Erythroblast (primary cell): ENCODE data around the gene FAM181A.

Source experiments
- DNase-seq, 2 experiments: peaks; one replicate each; lab custom pipeline; 2025; lab: John Stamatoyannopoulos, UW
- GATA1 ChIP-seq: IDR thresholded peaks from 2 replicates; pipeline ENCODE4 v1.6.1; 2011; ENCODE audit warnings: low read depth, mild to moderate bottlenecking, control low read depth, low read length, moderate library complexity
- POLR2A ChIP-seq: IDR thresholded peaks from 2 replicates; pipeline ENCODE4 v1.6.1; 2011; ENCODE audit warnings: mild to moderate bottlenecking, low read length

Gene FAM181A

GRCh38 chr14:93926873-93927799, at the start of gene FAM181A:
Gene FAM181A (plus strand): TSS chr14:93927344. CDS start chr14:93928286, 942 bp downstream.
- TF ChIP-seq POLR2A, result no peak
- no peak for TF ChIP-seq GATA1
- no peak for DNase-seq

- DNase-seq, result no peak
Measured at GRCh38 chr14:93878212-93878611, 48.9 kb upstream of the FAM181A start.

GRCh38 chr14:93878871-93879270, 48.3 kb upstream of the FAM181A start:
- TF ChIP-seq POLR2A (no peak), GATA1 (no peak)
- DNase-seq, result no peak

More at GRCh38 chr14:93878212-93878611, 48.9 kb upstream of the FAM181A start:
- TF ChIP-seq GATA1 (no peak), POLR2A (no peak)

GRCh38 chr14:93879362-93879983, 47.7 kb upstream of the FAM181A start:
- no peak for TF ChIP-seq GATA1
- no peak for DNase-seq

GRCh38 chr14:93880021-93880820, 46.9 kb upstream of the FAM181A start:
- TF ChIP-seq POLR2A (no peak), GATA1 (no peak)

GRCh38 chr14:93884950-93885349, 42.2 kb upstream of the FAM181A start:
- TF ChIP-seq POLR2A (no peak), GATA1 (no peak)
- no peak for DNase-seq

More at GRCh38 chr14:93880021-93880820, 46.9 kb upstream of the FAM181A start:
- no peak for DNase-seq

- TF ChIP-seq POLR2A (no peak), GATA1 (no peak)
Measured at GRCh38 chr14:93888995-93889394, 38.1 kb upstream of the FAM181A start.

GRCh38 chr14:93889739-93890483, 37.2 kb upstream of the FAM181A start:
- TF ChIP-seq GATA1 (no peak), POLR2A (no peak)
- no peak for DNase-seq

More at GRCh38 chr14:93888995-93889394, 38.1 kb upstream of the FAM181A start:
- no peak for DNase-seq

GRCh38 chr14:93891756-93892504, 35.2 kb upstream of the FAM181A start:
- TF ChIP-seq POLR2A (no peak), GATA1 (no peak)
- DNase-seq, result no peak

- DNase-seq, result no peak
- TF ChIP-seq GATA1 (no peak), POLR2A (no peak)
Measured at GRCh38 chr14:93892505-93892839, 34.7 kb upstream of the FAM181A start.

- TF ChIP-seq POLR2A, result no peak
- no peak for TF ChIP-seq GATA1
Measured at GRCh38 chr14:93892923-93893558, 34.1 kb upstream of the FAM181A start.

GRCh38 chr14:93893661-93894261, 33.4 kb upstream of the FAM181A start:
- TF ChIP-seq POLR2A (no peak), GATA1 (no peak)
- no peak for DNase-seq

More at GRCh38 chr14:93892923-93893558, 34.1 kb upstream of the FAM181A start:
- peak; percentile 31 to 67 for DNase-seq
